Neural cell (in vitro differentiated cells): ENCODE results near the gene SIPA1L2. TPM values are rescaled to one million over a fixed set of nuclear protein-coding genes. Genes with fewer than 3 reads are reported as not detected.
A peak's percentile ranks its signal among the peaks of the same experiment; 100 is the strongest.

Experiments
- H2AFZ ChIP-seq: fragments of 200-600, 300-800 bp; sonication (generic), shearing (Covaris generic); 2 replicates; pipeline ENCODE4 v1.6.0; 2014; ENCODE audit warnings: low read depth, mild to moderate bottlenecking, antibody characterized with exemption, low read length, moderate library complexity
- H3F3A ChIP-seq: fragments of 200-600 bp; shearing (Covaris generic); 2 replicates; pipeline ENCODE4 v1.6.1; 2016; ENCODE audit warnings: mild to moderate bottlenecking, moderate library complexity, mixed read lengths, antibody characterized with exemption, low read length; ENCODE audit not compliant: insufficient read depth, poor library complexity, severe bottlenecking
- H3K27ac ChIP-seq: fragments of 200-600, 300-800 bp; sonication (generic), shearing (Covaris generic); 2 replicates; pipeline ENCODE4 v1.5.1; 2014; ENCODE audit warnings: mild to moderate bottlenecking, low read length, moderate library complexity
- H3K27me3 ChIP-seq: fragments of 300-800, 200-600 bp; sonication (generic), shearing (Covaris generic); 2 replicates; pipeline ENCODE4 v1.6.0; 2014; ENCODE audit warnings: mild to moderate bottlenecking, low read depth, low read length, moderate library complexity; ENCODE audit not compliant: insufficient read depth
- H3K36me3 ChIP-seq: fragments of 300-800, 200-600 bp; sonication (generic), shearing (Covaris generic); 2 replicates; pipeline ENCODE4 v1.5.1; 2014; ENCODE audit warnings: mild to moderate bottlenecking, antibody characterized with exemption, low read length, moderate library complexity; ENCODE audit not compliant: insufficient read depth
- H3K4me2 ChIP-seq: fragments of 300-800, 200-600 bp; sonication (generic), shearing (Covaris generic); 2 replicates; pipeline ENCODE4 v1.6.0; 2014; ENCODE audit warnings: mild to moderate bottlenecking, low read length
- H3K4me3 ChIP-seq: fragments of 300-800, 200-600 bp; sonication (generic), shearing (Covaris generic); 2 replicates; pipeline ENCODE4 v1.5.1; 2014; ENCODE audit warnings: mild to moderate bottlenecking, low read length, moderate library complexity
- H3K79me2 ChIP-seq: fragments of 200-600 bp; shearing (Covaris generic); replicated peaks from 2 replicates; pipeline ENCODE4 v1.6.0; 2014; ENCODE audit warnings: mild to moderate bottlenecking, low read length, moderate library complexity; ENCODE audit not compliant: insufficient read depth
- H3K9ac ChIP-seq: fragments of 300-800, 200-600 bp; sonication (generic), shearing (Covaris generic); 2 replicates; pipeline ENCODE4 v1.6.1; 2016; ENCODE audit warnings: mild to moderate bottlenecking, low read length, mixed read lengths
- H3K9me2 ChIP-seq: fragments of 200-600 bp; shearing (Covaris generic); 2 replicates; pipeline ENCODE4 v1.6.1; 2016; ENCODE audit warnings: mild to moderate bottlenecking, low read length, mixed read lengths; ENCODE audit not compliant: insufficient read depth
- H3K9me3 ChIP-seq: fragments of 200-600, 300-800 bp; sonication (generic), shearing (Covaris generic); 2 replicates; pipeline ENCODE4 v1.6.1; 2016; ENCODE audit warnings: mild to moderate bottlenecking, mixed run types, low read length, moderate library complexity, mixed read lengths
- H4K20me1 ChIP-seq: fragments of 200-600 bp; shearing (Covaris generic); 2 replicates; pipeline ENCODE4 v1.6.1; 2016; ENCODE audit warnings: mild to moderate bottlenecking, mixed run types; ENCODE audit not compliant: insufficient read depth
- MXI1 ChIP-seq: fragments of 450-650 bp; conservative IDR thresholded peaks from 2 replicates; pipeline ENCODE4 v1.6.1; 2014; ENCODE audit warnings: antibody characterized with exemption, mild to moderate bottlenecking; ENCODE audit not compliant: poor library complexity, severe bottlenecking
- POLR2AphosphoS5 ChIP-seq: IDR thresholded peaks from 2 replicates; pipeline ENCODE4 v1.6.1; 2012
- RAD21 ChIP-seq: fragments of 450-650 bp; conservative IDR thresholded peaks from 2 replicates; pipeline ENCODE4 v1.6.1; 2014; ENCODE audit warnings: antibody characterized with exemption, mild to moderate bottlenecking, moderate library complexity
- SMC3 ChIP-seq: fragments of 450-650 bp; conservative IDR thresholded peaks from 2 replicates; pipeline ENCODE4 v1.6.1; 2014; ENCODE audit warnings: antibody characterized with exemption, mild to moderate bottlenecking, moderate library complexity; ENCODE audit not compliant: poor library complexity
- polyA plus RNA-seq: library from polyadenylated mRNA; depleted of rRNA; stranded (reverse); fragments of >200 nt; gene quantifications from 2 replicates; pipeline ENCODE4 v1.2.3, GENCODE V29; 2014
- TF ChIP-seq, protein P1 (sequence below): fragments of 450-650 bp; IDR thresholded peaks from 2 replicates; pipeline ENCODE4 v1.5.1; 2014; ENCODE audit warnings: antibody characterized with exemption, mild to moderate bottlenecking, moderate library complexity; ENCODE audit not compliant: poor library complexity, severe bottlenecking
- TF ChIP-seq, protein P2 (sequence below): IDR thresholded peaks from 2 replicates; pipeline ENCODE4 v1.6.1; 2012; ENCODE audit warnings: borderline replicate concordance

SIPA1L2 gene
- polyA plus RNA-seq, 1 donor from 2014 or later: 5.6 TPM

DNA sequence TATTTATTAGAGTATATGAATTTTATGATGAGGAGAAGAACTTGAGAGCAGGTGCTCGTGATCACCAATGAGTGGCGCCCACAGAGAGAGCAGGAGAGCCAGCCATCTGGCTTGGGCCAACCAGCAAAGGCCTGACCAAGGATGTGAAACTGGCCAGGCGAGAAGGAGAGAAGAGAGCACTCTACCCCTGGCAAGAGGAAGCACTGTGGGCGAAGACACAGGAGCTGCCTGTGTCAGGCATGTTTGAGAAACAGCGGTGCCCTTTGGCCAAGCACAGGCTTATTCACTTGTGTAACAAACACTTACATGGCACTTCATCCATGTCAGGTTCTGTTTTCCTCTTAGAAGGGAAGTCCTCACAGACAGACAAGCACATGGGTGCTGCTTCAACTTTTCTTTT, 4.2 kb upstream of the SIPA1L2 start:
- Histone ChIP-seq H3K9me3 (no peaks in the 10 kb centered on the region), H3K4me2 (no peak overlapping the region), H3K9me2 (no peaks in the 10 kb centered on the region), H3K9ac (no peak overlapping the region), H3F3A (no peaks in the 10 kb centered on the region), H3K4me3 (no peak overlapping the region), H3K79me2 (peaks cover 3% of the 10 kb centered on the region), H3K27ac (no peak overlapping the region), H2AFZ (no peak overlapping the region), H4K20me1 (no peaks in the 10 kb centered on the region), H3K27me3 (no peaks in the 10 kb centered on the region), H3K36me3 (no peaks in the 10 kb centered on the region)
- TF ChIP-seq, protein P1, sequence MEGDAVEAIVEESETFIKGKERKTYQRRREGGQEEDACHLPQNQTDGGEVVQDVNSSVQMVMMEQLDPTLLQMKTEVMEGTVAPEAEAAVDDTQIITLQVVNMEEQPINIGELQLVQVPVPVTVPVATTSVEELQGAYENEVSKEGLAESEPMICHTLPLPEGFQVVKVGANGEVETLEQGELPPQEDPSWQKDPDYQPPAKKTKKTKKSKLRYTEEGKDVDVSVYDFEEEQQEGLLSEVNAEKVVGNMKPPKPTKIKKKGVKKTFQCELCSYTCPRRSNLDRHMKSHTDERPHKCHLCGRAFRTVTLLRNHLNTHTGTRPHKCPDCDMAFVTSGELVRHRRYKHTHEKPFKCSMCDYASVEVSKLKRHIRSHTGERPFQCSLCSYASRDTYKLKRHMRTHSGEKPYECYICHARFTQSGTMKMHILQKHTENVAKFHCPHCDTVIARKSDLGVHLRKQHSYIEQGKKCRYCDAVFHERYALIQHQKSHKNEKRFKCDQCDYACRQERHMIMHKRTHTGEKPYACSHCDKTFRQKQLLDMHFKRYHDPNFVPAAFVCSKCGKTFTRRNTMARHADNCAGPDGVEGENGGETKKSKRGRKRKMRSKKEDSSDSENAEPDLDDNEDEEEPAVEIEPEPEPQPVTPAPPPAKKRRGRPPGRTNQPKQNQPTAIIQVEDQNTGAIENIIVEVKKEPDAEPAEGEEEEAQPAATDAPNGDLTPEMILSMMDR: no peak
- TF ChIP-seq, protein P2, sequence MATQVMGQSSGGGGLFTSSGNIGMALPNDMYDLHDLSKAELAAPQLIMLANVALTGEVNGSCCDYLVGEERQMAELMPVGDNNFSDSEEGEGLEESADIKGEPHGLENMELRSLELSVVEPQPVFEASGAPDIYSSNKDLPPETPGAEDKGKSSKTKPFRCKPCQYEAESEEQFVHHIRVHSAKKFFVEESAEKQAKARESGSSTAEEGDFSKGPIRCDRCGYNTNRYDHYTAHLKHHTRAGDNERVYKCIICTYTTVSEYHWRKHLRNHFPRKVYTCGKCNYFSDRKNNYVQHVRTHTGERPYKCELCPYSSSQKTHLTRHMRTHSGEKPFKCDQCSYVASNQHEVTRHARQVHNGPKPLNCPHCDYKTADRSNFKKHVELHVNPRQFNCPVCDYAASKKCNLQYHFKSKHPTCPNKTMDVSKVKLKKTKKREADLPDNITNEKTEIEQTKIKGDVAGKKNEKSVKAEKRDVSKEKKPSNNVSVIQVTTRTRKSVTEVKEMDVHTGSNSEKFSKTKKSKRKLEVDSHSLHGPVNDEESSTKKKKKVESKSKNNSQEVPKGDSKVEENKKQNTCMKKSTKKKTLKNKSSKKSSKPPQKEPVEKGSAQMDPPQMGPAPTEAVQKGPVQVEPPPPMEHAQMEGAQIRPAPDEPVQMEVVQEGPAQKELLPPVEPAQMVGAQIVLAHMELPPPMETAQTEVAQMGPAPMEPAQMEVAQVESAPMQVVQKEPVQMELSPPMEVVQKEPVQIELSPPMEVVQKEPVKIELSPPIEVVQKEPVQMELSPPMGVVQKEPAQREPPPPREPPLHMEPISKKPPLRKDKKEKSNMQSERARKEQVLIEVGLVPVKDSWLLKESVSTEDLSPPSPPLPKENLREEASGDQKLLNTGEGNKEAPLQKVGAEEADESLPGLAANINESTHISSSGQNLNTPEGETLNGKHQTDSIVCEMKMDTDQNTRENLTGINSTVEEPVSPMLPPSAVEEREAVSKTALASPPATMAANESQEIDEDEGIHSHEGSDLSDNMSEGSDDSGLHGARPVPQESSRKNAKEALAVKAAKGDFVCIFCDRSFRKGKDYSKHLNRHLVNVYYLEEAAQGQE: no peak
- TF ChIP-seq MXI1 (no peak), POLR2AphosphoS5 (no peak), SMC3 (no peak)

DNA sequence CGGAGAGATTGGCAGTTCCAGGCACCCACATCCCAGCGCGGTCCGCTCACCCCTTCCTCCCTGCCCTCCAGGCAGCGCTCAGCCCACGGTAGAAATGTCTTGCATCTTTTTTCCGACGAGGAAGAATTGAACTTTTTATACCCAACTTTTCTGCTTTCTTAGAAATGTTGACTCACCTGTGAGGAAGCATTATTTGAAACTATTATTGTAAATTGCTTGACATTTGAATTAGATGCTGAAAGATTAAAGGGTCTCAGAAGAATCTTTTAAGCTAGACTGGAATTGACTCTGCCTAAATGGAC, 912 bp upstream of the SIPA1L2 start:
- H3K27ac ChIP-seq: no peak overlapping the region
- H3K4me3 ChIP-seq: peak overlapping the region; percentile 84
- no peaks in the 10 kb centered on the region for H3K9me3 ChIP-seq
- H3K9me2 ChIP-seq: no peaks in the 10 kb centered on the region
- no peaks in the 10 kb centered on the region for H4K20me1 ChIP-seq
- H2AFZ ChIP-seq: no peak overlapping the region
- no peaks in the 10 kb centered on the region for H3K27me3 ChIP-seq
- H3K4me2 ChIP-seq: peak overlapping the region; percentile 31
- no peaks in the 10 kb centered on the region for H3K36me3 ChIP-seq
- TF ChIP-seq, protein P1: peak; percentile 33
- TF ChIP-seq RAD21: no peak
- TF ChIP-seq SMC3: peak; percentile 40
- H3F3A ChIP-seq: no peaks in the 10 kb centered on the region
- H3K9ac ChIP-seq: no peak overlapping the region
- H3K79me2 ChIP-seq: peaks cover 34% of the 10 kb centered on the region
